ENCODE measurements around the gene ABCC10. TPM values are rescaled to one million over a fixed set of nuclear protein-coding genes. Genes with fewer than 3 reads are reported as not detected.

Gene ABCC10
- polyA plus RNA-seq, 3 donors, result 7.6 to 32.8 (median 10.2) TPM

GRCh38 chr6:43442935-43443334 is 15.6 kb downstream of the ABCC10 start:
- DNase-seq, result no peak
- Histone ChIP-seq H3K9me3 (replicated peaks in 1 of 2; ENCODE audit: control insufficient read depth in 1 of 2, insufficient read depth in 1 of 2, low read length in 2 of 2) (no peaks in the 10 kb centered on the region), H3K27ac (ENCODE audit: low read depth in 1 of 2, low read length in 2 of 2) (no peak overlapping the region), H3K4me3 (replicated peaks in 1 of 3; ENCODE audit: low read depth in 2 of 3, low read length in 3 of 3) (no peak overlapping the region), H3K9ac (ENCODE audit: insufficient read depth, low read length, poor library complexity, severe bottlenecking) (no peak overlapping the region), H3K79me2 (ENCODE audit: insufficient read depth, low read length) (no peaks in the 10 kb centered on the region), H2AFZ (ENCODE audit: insufficient read depth, low read depth, low read length, poor library complexity, severe bottlenecking) (no peak overlapping the region), H3K4me2 (replicated peaks; ENCODE audit: extremely low read depth, low read length, poor library complexity, severe bottlenecking) (no peak overlapping the region), H3K27me3 (ENCODE audit: control insufficient read depth in 2 of 2, insufficient read depth in 2 of 2, low read length in 2 of 2) (no peaks in the 10 kb centered on the region), H3K4me1 (ENCODE audit: control insufficient read depth in 1 of 2, insufficient read depth in 2 of 2, low read length in 2 of 2) (no peaks in the 10 kb centered on the region), H4K20me1 (ENCODE audit: insufficient read depth, low read length) (no peaks in the 10 kb centered on the region), H3K36me3 (replicated peaks in 1 of 2; ENCODE audit: control insufficient read depth in 1 of 2, insufficient read depth in 2 of 2, low read length in 2 of 2) (peaks cover 81 to 97% of the 10 kb centered on the region in 2 donors)
- 87% methylated on average over 10 of the region's 14 CpGs for WGBS (ENCODE audit: insufficient coverage)
- Mint-ChIP-seq H3K4me3 (no peak overlapping the region), H3K4me1 (no peaks in the 10 kb centered on the region), H3K36me3 (peaks cover 68 to 97% of the 10 kb centered on the region in 2 donors), H3K27ac (peak overlapping the region in 1 of 7 donors; percentile 18), H3K27me3 (ENCODE audit: low read depth in 3 of 3) (no peaks in the 10 kb centered on the region), H3K9me3 (no peaks in the 10 kb centered on the region)
- TF ChIP-seq CTCF (IDR thresholded peaks at IDR 0.05), result no peak
- intact Hi-C loops (cut with micrococcal nuclease), result no loop called here

DNA sequence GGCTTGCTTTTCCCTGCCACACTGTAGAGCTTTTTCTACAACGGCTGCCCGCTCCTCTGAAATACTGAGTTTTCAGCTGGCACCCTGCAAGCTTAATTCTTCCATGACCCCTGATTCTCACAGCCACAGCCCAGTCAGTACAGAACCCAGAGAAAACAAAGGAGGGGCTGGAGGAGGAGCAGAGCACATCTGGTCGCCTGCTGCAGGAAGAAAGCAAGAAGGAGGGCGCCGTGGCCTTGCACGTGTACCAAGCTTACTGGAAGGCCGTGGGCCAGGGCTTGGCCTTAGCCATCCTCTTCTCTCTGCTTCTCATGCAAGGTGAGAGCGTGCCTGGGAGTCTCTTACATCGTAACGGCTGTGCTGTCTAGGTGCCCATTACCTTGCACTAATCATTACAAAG is 16.7 kb downstream of the ABCC10 start:
- Mint-ChIP-seq H3K36me3 (peaks cover 78 to 97% of the 10 kb centered on the region in 2 donors), H3K4me1 (no peaks in the 10 kb centered on the region)

More for the DNA sequence above, 16.7 kb downstream of the ABCC10 start:
- DNase-seq, result no peak
- Histone ChIP-seq H3K27ac (ENCODE audit: low read depth in 1 of 2, low read length in 2 of 2) (no peak overlapping the region), H2AFZ (ENCODE audit: insufficient read depth, low read depth, low read length, poor library complexity, severe bottlenecking) (no peak overlapping the region), H3K9me3 (replicated peaks in 1 of 2; ENCODE audit: control insufficient read depth in 1 of 2, insufficient read depth in 1 of 2, low read length in 2 of 2) (no peaks in the 10 kb centered on the region), H4K20me1 (ENCODE audit: insufficient read depth, low read length) (no peaks in the 10 kb centered on the region), H3K27me3 (ENCODE audit: control insufficient read depth in 2 of 2, insufficient read depth in 2 of 2, low read length in 2 of 2) (no peaks in the 10 kb centered on the region), H3K79me2 (ENCODE audit: insufficient read depth, low read length) (no peaks in the 10 kb centered on the region), H3K9ac (ENCODE audit: insufficient read depth, low read length, poor library complexity, severe bottlenecking) (no peak overlapping the region), H3K4me3 (replicated peaks in 1 of 3; ENCODE audit: low read depth in 2 of 3, low read length in 3 of 3) (no peak overlapping the region), H3K4me2 (replicated peaks; ENCODE audit: extremely low read depth, low read length, poor library complexity, severe bottlenecking) (no peak overlapping the region), H3K4me1 (ENCODE audit: control insufficient read depth in 1 of 2, insufficient read depth in 2 of 2, low read length in 2 of 2) (no peaks in the 10 kb centered on the region), H3K36me3 (replicated peaks in 1 of 2; ENCODE audit: control insufficient read depth in 1 of 2, insufficient read depth in 2 of 2, low read length in 2 of 2) (peaks cover 81 to 97% of the 10 kb centered on the region in 2 donors)
- H3K27ac Mint-ChIP-seq, result peak overlapping the region in 1 of 7 donors; percentile 40
- no peaks in the 10 kb centered on the region for H3K9me3 Mint-ChIP-seq
- TF ChIP-seq CTCF (IDR thresholded peaks at IDR 0.05), result no peak
- no peaks in the 10 kb centered on the region for H3K27me3 Mint-ChIP-seq (ENCODE audit: low read depth in 3 of 3)
- intact Hi-C loops (cut with micrococcal nuclease), result no loop called here
- WGBS (ENCODE audit: insufficient coverage), result 100% methylated on average over 8 of the region's 10 CpGs
- no peak overlapping the region for H3K4me3 Mint-ChIP-seq
